Gastroesophageal sphincter (tissue), 3 donors: ENCODE results near the gene POMT2.

Source experiments
- CTCF ChIP-seq, 4 experiments: fragments of 200-600 bp in 2 of 4; fragments of 450-650 bp in 2 of 4; sonication (generic) in 1 of 4; IDR thresholded peaks; one replicate each; pipeline ENCODE4 v1.5.1; 2017 to 2019; ENCODE audit warnings: antibody characterized with exemption in 4 of 4, mild to moderate bottlenecking in 2 of 4, moderate library complexity in 2 of 4
- EP300 ChIP-seq: sonication (generic); formaldehyde crosslinking; IDR thresholded peaks from one replicate; pipeline ENCODE4 v1.6.1; 2017; ENCODE audit warnings: antibody characterized with exemption, mild to moderate bottlenecking
- POLR2A ChIP-seq, 2 donors: fragments of 450-650 bp; IDR thresholded peaks; one replicate each; pipeline ENCODE4 v1.6.1; 2017; ENCODE audit warnings: antibody characterized with exemption in 2 of 2, mild to moderate bottlenecking in 2 of 2, moderate library complexity in 1 of 2
- POLR2AphosphoS5 ChIP-seq: sonication (generic); formaldehyde crosslinking; IDR thresholded peaks from one replicate; pipeline ENCODE4 v1.6.1; 2017; ENCODE audit warnings: antibody characterized with exemption

- no peak for TF ChIP-seq CTCF (IDR thresholded peaks at IDR 0.05)
- no peak for TF ChIP-seq POLR2AphosphoS5
- TF ChIP-seq EP300 = no peak
- TF ChIP-seq POLR2A (IDR thresholded peaks at IDR 0.05) = no peak
Observed at GRCh38 chr14:77279719-77280118, 41.0 kb downstream of the POMT2 start.
